HepG2 (cell line): Measurements from ENCODE around the gene ANKRD65. TPM values are rescaled to one million over a fixed set of nuclear protein-coding genes. Genes with fewer than 3 reads are reported as not detected.

Experiments
- FOXP1 ChIP-seq, 2 experiments: fragments of 450-650 bp in 1 of 2; IDR thresholded peaks; 2 replicates each; pipeline ENCODE4 v1.6.1; 2017 to 2018; ENCODE audit warnings: antibody characterized with exemption in 1 of 2
- GATAD1 ChIP-seq: IDR thresholded peaks from 2 replicates; pipeline ENCODE4 v1.6.1; 2016; ENCODE audit warnings: missing genetic modification reagents, missing compliant biosample characterization
- GLI4 ChIP-seq: sonication (generic); formaldehyde crosslinking; IDR thresholded peaks from 2 replicates; pipeline ENCODE4 v1.5.1; 2020; ENCODE audit warnings: missing genetic modification reagents, mild to moderate bottlenecking, moderate library complexity, borderline replicate concordance
- KDM5A ChIP-seq: fragments of 200-600 bp; sonication (generic); IDR thresholded peaks from 2 replicates; pipeline ENCODE4 v1.7.0; 2018; ENCODE audit warnings: antibody characterized with exemption, mild to moderate bottlenecking, low read length, borderline replicate concordance
- MAF1 ChIP-seq: sonication (generic); formaldehyde crosslinking; IDR thresholded peaks from 2 replicates; pipeline ENCODE4 v1.5.0; 2020; ENCODE audit warnings: missing genetic modification reagents, borderline replicate concordance
- MEIS2 ChIP-seq: sonication (generic); formaldehyde crosslinking; IDR thresholded peaks from 2 replicates; pipeline ENCODE4 v1.9.0; 2021; ENCODE audit warnings: mild to moderate bottlenecking, missing genetic modification reagents
- SALL2 ChIP-seq: sonication (generic); formaldehyde crosslinking; IDR thresholded peaks from 2 replicates; pipeline ENCODE4 v1.8.1; 2023; ENCODE audit warnings: mild to moderate bottlenecking, missing genetic modification reagents, inconsistent platforms
- polyA plus RNA-seq, 8 experiments: library from polyadenylated mRNA; depleted of rRNA in 3 of 8; stranded (reverse) in 7 of 8; unstranded in 1 of 8; fragments of >200 nt; fragmentation: Illumina TruSeq in 4 of 8; extraction: Trizol in 4 of 8; gene quantifications; 2 replicates each; pipeline versions ENCODE4 v1.2.1 to v1.2.3, GENCODE V29; 2011 to 2016; ENCODE audit warnings: low read depth in 4 of 8, missing spikeins in 1 of 8, mixed read lengths in 1 of 8; ENCODE audit not compliant: insufficient read depth in 1 of 8
- total RNA-seq, 5 experiments: library from RNA; depleted of rRNA; stranded (reverse); fragments of >200 nt; fragmentation: Illumina TruSeq; extraction: Trizol; gene quantifications; 2 replicates each; pipeline ENCODE4 v1.2.3, GENCODE V29; 2016; ENCODE audit warnings: low read depth in 1 of 5
- TF ChIP-seq, protein P1 (sequence below), 2 experiments: fragments of 450-650 bp in 1 of 2; sonication (generic) in 1 of 2; formaldehyde crosslinking in 1 of 2; IDR thresholded peaks; 2 replicates each; pipeline versions ENCODE4 v1.6.1 to v1.8.0; 2016 to 2022; ENCODE audit warnings: antibody characterized with exemption in 1 of 2, mild to moderate bottlenecking in 1 of 2, missing genetic modification reagents in 1 of 2
- TF ChIP-seq, protein P2 (sequence below): sonication (generic); formaldehyde crosslinking; IDR thresholded peaks from 2 replicates; pipeline ENCODE4 v1.5.1; 2020; ENCODE audit warnings: missing genetic modification reagents, mild to moderate bottlenecking, borderline replicate concordance
- TF ChIP-seq, protein P3 (sequence below): sonication (generic); formaldehyde crosslinking; IDR thresholded peaks from 2 replicates; pipeline ENCODE4 v1.8.0; 2022; ENCODE audit warnings: missing genetic modification reagents, mild to moderate bottlenecking, inconsistent platforms, borderline replicate concordance
- TF ChIP-seq, protein P4 (sequence below): sonication (generic); formaldehyde crosslinking; IDR thresholded peaks from 2 replicates; pipeline ENCODE4 v1.5.0; 2020; ENCODE audit warnings: missing genetic modification reagents
- TF ChIP-seq, protein P5 (sequence below): sonication (generic); formaldehyde crosslinking; IDR thresholded peaks from 2 replicates; pipeline ENCODE4 v1.4.0; 2020; ENCODE audit warnings: low read depth, mild to moderate bottlenecking, missing genetic modification reagents

ANKRD65 gene
- total and polyA plus RNA-seq, 2 of the 13 experiments (the other 11 are each of a cell fraction or from before 2014, with no cell fraction given): 12.1 to 30.1 TPM

DNA sequence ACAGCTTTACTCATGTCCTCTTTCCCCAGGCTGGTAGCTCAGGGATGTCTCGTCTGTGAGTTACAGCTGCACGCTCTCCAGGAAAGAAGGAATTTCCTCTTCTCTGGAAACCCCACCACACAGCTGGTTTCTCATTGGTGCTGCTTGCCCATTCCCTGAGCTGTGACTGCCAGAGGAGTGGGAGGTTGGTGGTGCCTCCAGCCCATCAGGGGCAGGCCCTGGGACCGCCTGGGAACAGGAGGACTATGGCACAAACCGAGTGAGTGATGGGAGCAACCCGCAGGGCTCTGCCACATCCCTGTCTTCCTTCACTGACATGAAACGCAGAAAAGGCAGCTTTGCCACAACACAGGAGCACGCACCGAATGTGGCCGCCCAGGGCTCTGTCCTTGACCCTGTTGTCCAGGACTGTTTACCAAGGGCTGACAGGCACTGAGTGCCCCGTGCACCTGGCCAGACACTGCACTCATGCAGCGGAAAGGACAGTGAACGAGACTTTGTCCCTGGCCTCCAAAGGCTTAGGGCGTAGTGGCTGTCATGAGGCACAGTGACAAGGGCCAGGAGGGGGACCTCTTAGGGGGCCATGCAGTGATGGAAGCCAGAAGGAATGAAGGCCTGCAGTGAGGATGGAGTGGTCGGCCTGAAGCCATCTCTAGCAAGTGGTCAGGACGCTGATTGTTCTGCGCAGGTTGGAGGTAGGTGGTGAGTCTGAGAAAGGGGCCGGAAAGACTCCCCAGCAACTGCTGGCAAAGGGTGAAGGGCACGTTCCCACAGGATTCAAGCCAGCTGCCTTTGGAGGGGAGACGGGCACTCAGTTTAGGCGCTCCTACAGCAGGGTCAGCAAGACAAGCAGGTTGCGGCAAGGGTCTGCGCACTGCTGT lies 20.3 kb downstream of the ANKRD65 start (continued):
- TF ChIP-seq, protein P1, sequence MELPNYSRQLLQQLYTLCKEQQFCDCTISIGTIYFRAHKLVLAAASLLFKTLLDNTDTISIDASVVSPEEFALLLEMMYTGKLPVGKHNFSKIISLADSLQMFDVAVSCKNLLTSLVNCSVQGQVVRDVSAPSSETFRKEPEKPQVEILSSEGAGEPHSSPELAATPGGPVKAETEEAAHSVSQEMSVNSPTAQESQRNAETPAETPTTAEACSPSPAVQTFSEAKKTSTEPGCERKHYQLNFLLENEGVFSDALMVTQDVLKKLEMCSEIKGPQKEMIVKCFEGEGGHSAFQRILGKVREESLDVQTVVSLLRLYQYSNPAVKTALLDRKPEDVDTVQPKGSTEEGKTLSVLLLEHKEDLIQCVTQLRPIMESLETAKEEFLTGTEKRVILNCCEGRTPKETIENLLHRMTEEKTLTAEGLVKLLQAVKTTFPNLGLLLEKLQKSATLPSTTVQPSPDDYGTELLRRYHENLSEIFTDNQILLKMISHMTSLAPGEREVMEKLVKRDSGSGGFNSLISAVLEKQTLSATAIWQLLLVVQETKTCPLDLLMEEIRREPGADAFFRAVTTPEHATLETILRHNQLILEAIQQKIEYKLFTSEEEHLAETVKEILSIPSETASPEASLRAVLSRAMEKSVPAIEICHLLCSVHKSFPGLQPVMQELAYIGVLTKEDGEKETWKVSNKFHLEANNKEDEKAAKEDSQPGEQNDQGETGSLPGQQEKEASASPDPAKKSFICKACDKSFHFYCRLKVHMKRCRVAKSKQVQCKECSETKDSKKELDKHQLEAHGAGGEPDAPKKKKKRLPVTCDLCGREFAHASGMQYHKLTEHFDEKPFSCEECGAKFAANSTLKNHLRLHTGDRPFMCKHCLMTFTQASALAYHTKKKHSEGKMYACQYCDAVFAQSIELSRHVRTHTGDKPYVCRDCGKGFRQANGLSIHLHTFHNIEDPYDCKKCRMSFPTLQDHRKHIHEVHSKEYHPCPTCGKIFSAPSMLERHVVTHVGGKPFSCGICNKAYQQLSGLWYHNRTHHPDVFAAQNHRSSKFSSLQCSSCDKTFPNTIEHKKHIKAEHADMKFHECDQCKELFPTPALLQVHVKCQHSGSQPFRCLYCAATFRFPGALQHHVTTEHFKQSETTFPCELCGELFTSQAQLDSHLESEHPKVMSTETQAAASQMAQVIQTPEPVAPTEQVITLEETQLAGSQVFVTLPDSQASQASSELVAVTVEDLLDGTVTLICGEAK (IDR thresholded peaks at IDR 0.05): no peak
- TF ChIP-seq, protein P1 (CRISPR knock-in tag; IDR thresholded peaks at IDR 0.05): peak; percentile 75; the same call in 1 of the 2 replicates
- TF ChIP-seq MAF1 (CRISPR knock-in tag) (0 out of 2 replicates have a peak, but pooled peaks have one; percentile 54), MEIS2 (CRISPR knock-in tag) (peak; percentile 100), KDM5A (no peak; the same call in 1 of the 2 replicates), FOXP1 (IDR thresholded peaks at IDR 0.05) (peak; percentile 93), FOXP1 (CRISPR knock-in tag; IDR thresholded peaks at IDR 0.05) (peak; percentile 99), GLI4 (no peak), SALL2 (peak; percentile 88), GATAD1 (CRISPR knock-in tag) (peak; percentile 88)
- TF ChIP-seq, protein P2, sequence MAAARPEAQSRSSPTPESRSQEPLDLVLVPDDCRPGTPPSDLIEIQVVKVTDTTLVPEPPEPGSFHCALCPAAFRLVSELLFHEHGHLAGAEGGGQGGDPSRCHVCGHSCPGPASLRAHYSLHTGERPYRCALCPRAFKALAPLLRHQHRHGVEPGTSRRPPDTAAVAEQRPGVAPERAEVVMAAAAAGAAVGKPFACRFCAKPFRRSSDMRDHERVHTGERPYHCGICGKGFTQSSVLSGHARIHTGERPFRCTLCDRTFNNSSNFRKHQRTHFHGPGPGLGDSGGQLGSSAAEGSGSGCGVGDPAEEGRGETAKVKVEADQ (CRISPR knock-in tag): peak; percentile 45; the same call in 1 of the 2 replicates
- TF ChIP-seq, protein P3, sequence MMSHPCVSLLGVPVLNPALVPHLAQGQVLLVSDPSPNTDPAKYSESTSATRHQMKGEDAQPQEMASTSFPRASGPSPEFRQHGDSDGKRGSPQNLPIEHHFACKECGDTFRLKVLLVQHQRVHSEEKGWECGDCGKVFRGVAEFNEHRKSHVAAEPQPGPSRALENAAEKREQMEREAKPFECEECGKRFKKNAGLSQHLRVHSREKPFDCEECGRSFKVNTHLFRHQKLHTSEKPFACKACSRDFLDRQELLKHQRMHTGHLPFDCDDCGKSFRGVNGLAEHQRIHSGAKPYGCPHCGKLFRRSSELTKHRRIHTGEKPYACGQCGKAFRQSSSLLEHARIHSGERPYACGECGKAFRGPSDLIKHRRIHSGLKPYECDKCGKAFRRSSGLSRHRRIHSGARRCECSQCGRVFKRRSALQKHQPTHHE (CRISPR knock-in tag): peak; percentile 89
- TF ChIP-seq, protein P4, sequence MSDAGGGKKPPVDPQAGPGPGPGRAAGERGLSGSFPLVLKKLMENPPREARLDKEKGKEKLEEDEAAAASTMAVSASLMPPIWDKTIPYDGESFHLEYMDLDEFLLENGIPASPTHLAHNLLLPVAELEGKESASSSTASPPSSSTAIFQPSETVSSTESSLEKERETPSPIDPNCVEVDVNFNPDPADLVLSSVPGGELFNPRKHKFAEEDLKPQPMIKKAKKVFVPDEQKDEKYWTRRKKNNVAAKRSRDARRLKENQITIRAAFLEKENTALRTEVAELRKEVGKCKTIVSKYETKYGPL (CRISPR knock-in tag): no peak
- TF ChIP-seq, protein P5, sequence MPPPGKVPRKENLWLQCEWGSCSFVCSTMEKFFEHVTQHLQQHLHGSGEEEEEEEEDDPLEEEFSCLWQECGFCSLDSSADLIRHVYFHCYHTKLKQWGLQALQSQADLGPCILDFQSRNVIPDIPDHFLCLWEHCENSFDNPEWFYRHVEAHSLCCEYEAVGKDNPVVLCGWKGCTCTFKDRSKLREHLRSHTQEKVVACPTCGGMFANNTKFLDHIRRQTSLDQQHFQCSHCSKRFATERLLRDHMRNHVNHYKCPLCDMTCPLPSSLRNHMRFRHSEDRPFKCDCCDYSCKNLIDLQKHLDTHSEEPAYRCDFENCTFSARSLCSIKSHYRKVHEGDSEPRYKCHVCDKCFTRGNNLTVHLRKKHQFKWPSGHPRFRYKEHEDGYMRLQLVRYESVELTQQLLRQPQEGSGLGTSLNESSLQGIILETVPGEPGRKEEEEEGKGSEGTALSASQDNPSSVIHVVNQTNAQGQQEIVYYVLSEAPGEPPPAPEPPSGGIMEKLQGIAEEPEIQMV (CRISPR knock-in tag): peak; percentile 88
